OCI-LY7 (cell line): Measurements from ENCODE around the gene JAKMIP2. TPM values are rescaled to one million over a fixed set of nuclear protein-coding genes. Genes with fewer than 3 reads are reported as not detected.

Experiments used
- BruUV-seq: library from RNA; stranded (reverse); fragments of 400-500 nt; replicated peaks from 2 replicates; lab custom pipeline; 2021; lab: Mats Ljungman, UMichigan
- CTCF ChIA-PET: fragments of 300-600 bp; sonication (Branson Sonifier 250); formaldehyde crosslinking; loops from one replicate; lab custom pipeline; 2022; ENCODE audit warnings: antibody characterized with exemption; ENCODE audit not compliant: unreplicated experiment; lab: Charles Lee
- POLR2A ChIA-PET: fragments of 300-600 bp; sonication (Branson Sonifier 250); formaldehyde crosslinking; loops from one replicate; lab custom pipeline; 2022; ENCODE audit warnings: antibody characterized with exemption; lab: Charles Lee
- DNase-seq: peaks from one replicate; pipeline ENCODE4 v3.0.0-alpha.2; 2015; ENCODE audit warnings: low spot score
- H2AFZ ChIP-seq: fragments of 200-600 bp; sonication (generic), shearing (Covaris generic); 2 replicates; pipeline ENCODE4 v1.6.1; 2014; ENCODE audit warnings: mild to moderate bottlenecking, antibody characterized with exemption, low read length, moderate library complexity
- H3K27ac ChIP-seq: fragments of 200-600 bp; sonication (generic); 2 replicates; pipeline ENCODE4 v1.5.1; 2014; ENCODE audit warnings: mixed run types, low read depth, mild to moderate bottlenecking, moderate library complexity, low read length, inconsistent platforms; ENCODE audit not compliant: poor library complexity, severe bottlenecking
- H3K36me3 ChIP-seq: fragments of 200-600 bp; sonication (generic); 2 replicates; pipeline ENCODE4 v1.6.1; 2014; ENCODE audit warnings: mild to moderate bottlenecking, antibody characterized with exemption, low read length, moderate library complexity, mixed read lengths; ENCODE audit not compliant: insufficient read depth
- H3K4me1 ChIP-seq: fragments of 200-600 bp; sonication (generic); 2 replicates; pipeline ENCODE4 v1.5.1; 2014; ENCODE audit warnings: mild to moderate bottlenecking, low read length; ENCODE audit not compliant: insufficient read depth, poor library complexity, severe bottlenecking
- H3K4me2 ChIP-seq: fragments of 200-600 bp; sonication (generic); 2 replicates; pipeline ENCODE4 v1.6.1; 2014; ENCODE audit warnings: mild to moderate bottlenecking, low read length
- H3K4me3 ChIP-seq: fragments of 200-600 bp; sonication (generic); 2 replicates; pipeline ENCODE4 v1.5.1; 2014; ENCODE audit warnings: mild to moderate bottlenecking, low read depth, low read length; ENCODE audit not compliant: poor library complexity, severe bottlenecking
- H3K79me2 ChIP-seq: fragments of 200-600 bp; sonication (generic); 2 replicates; pipeline ENCODE4 v1.6.1; 2016; ENCODE audit warnings: low read depth, mild to moderate bottlenecking, low read length, moderate library complexity, mixed read lengths; ENCODE audit not compliant: insufficient read depth
- H3K9me2 ChIP-seq: fragments of 200-600 bp; sonication (generic); 2 replicates; pipeline ENCODE4 v1.6.1; 2016; ENCODE audit warnings: mild to moderate bottlenecking, low read length, mixed read lengths; ENCODE audit not compliant: insufficient read depth
- H3K9me3 ChIP-seq: fragments of 200-600 bp; sonication (generic); 2 replicates; pipeline ENCODE4 v1.6.1; 2014; ENCODE audit warnings: mild to moderate bottlenecking, mixed run types, low read length, mixed read lengths
- H4K20me1 ChIP-seq: fragments of 200-600 bp; sonication (generic); 2 replicates; pipeline ENCODE4 v1.6.1; 2014; ENCODE audit warnings: mild to moderate bottlenecking, antibody characterized with exemption, low read length, moderate library complexity, mixed read lengths; ENCODE audit not compliant: insufficient read depth
- EZH2phosphoT487 ChIP-seq: fragments of 200-600 bp; sonication (generic); IDR thresholded peaks from 2 replicates; pipeline ENCODE4 v1.6.1; 2018; ENCODE audit warnings: low read depth, borderline replicate concordance, mild to moderate bottlenecking, mixed run types, antibody characterized with exemption, low read length, moderate library complexity, mixed read lengths
- intact Hi-C: fragments of 100-400 bp; cut with micrococcal nuclease; formaldehyde crosslinking; loops from one replicate; pipeline ENCODE4 v1.10.0; 2022; ENCODE audit not compliant: unreplicated experiment
- total RNA-seq, 2 experiments: library from RNA; depleted of rRNA in 1 of 2; stranded (reverse); fragments of >200 nt in 1 of 2; shearing (Covaris generic) in 1 of 2; gene quantifications; 2 replicates each; pipeline ENCODE4 v1.2.3, GENCODE V29; 2014 to 2022
- TF ChIP-seq, protein P1 (sequence below): fragments of 200-600 bp; sonication (generic); conservative IDR thresholded peaks from 2 replicates; pipeline ENCODE4 v1.5.1; 2014; ENCODE audit warnings: mild to moderate bottlenecking, antibody characterized with exemption, low read length, moderate library complexity, mixed read lengths

The JAKMIP2 gene
- total RNA-seq, 2 experiments from 2014 or later = 4.0 to 14.5 TPM

DNA sequence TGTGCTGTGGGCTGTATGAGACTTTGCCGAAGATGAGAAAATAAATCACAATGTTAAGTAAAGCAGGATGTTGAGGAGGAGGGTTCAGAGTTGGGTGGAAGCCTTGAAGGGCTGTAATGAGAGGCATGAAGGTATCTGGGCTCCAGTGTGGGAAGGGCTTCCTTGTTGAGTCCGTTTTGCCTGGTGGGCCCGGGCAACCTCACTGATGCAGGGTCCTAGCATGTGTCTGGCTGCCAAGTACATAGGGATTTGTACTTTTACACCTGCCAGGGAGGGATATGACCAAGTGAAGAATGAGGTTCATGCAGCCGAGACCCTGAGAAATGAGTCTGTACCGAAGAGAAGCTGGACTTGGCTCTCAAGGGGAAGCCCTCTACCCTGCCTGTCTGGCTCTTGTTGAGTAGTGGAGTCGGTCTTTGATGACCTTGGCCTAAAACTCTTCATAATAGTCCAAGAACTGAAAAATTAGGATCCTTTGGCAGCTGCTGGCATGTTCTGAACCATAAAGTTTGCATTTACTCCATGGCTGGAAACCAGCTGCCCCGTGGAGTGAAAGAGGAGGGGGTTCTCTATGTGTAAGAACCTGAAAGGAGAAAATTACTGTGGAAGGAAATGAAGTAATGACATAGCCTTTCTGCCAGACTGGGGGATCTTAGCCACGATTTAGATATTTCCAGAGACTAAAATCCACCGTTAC is 213.7 kb downstream of the JAKMIP2 start:
- Histone ChIP-seq H3K27ac (no peak overlapping the region), H4K20me1 (no peaks in the 10 kb centered on the region), H2AFZ (no peak overlapping the region), H3K4me3 (no peak overlapping the region), H3K79me2 (no peaks in the 10 kb centered on the region), H3K4me2 (no peak overlapping the region), H3K36me3 (no peaks in the 10 kb centered on the region), H3K4me1 (no peaks in the 10 kb centered on the region), H3K9me3 (no peaks in the 10 kb centered on the region), H3K9me2 (no peaks in the 10 kb centered on the region)
- no TSS peak for BruUV-seq
- POLR2A ChIA-PET = no interaction called here
- CTCF ChIA-PET = no interaction called here
- TF ChIP-seq, protein P1, sequence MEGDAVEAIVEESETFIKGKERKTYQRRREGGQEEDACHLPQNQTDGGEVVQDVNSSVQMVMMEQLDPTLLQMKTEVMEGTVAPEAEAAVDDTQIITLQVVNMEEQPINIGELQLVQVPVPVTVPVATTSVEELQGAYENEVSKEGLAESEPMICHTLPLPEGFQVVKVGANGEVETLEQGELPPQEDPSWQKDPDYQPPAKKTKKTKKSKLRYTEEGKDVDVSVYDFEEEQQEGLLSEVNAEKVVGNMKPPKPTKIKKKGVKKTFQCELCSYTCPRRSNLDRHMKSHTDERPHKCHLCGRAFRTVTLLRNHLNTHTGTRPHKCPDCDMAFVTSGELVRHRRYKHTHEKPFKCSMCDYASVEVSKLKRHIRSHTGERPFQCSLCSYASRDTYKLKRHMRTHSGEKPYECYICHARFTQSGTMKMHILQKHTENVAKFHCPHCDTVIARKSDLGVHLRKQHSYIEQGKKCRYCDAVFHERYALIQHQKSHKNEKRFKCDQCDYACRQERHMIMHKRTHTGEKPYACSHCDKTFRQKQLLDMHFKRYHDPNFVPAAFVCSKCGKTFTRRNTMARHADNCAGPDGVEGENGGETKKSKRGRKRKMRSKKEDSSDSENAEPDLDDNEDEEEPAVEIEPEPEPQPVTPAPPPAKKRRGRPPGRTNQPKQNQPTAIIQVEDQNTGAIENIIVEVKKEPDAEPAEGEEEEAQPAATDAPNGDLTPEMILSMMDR = no peak
- TF ChIP-seq EZH2phosphoT487 = no peak
- DNase-seq = no peak
- intact Hi-C loops = no loop called here

DNA sequence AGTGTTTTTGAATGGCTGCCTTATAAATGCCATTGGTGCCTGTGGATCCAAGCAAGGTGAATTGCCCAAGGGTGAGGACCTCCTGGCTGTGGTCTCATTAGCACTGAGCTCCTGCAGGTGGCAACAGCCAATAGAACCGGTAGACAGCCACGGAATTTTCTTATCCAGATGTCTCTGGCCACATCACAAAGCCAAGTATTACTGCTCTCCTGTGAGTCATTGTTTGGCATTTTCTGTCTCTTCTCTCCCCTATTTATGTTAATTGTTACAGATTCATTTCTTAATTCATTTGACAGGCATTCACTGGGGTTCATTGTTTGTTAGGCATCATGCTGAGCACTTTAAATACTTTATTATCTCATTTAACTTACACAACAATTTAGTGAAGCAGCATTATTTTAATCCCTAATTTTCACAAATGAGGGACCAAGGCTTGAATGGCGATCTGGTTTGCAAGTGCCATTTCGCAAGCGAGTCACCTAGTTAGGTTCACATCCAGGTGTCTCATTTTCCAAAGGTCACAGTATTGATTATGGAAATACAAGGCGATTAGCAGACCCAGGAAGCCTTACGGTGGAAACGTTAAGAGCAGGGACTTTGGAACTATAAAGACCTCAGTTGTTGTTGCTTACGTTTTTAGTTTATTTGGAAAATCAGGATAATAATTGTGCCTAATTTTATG is 214.5 kb downstream of the JAKMIP2 start:
- Histone ChIP-seq H3K4me2 (no peak overlapping the region; the same call in 1 of the 2 replicates), H3K9me2 (no peaks in the 10 kb centered on the region), H4K20me1 (no peaks in the 10 kb centered on the region), H3K36me3 (no peaks in the 10 kb centered on the region), H3K9me3 (no peaks in the 10 kb centered on the region), H3K79me2 (no peaks in the 10 kb centered on the region), H2AFZ (no peak overlapping the region), H3K27ac (no peak overlapping the region), H3K4me3 (no peak overlapping the region), H3K4me1 (no peaks in the 10 kb centered on the region)
- DNase-seq = peak; percentile 7
- ChIA-PET POLR2A (interaction anchor here (1.0 kb wide), 1 partner anchor 200 kb away, joined by 3 read pairs; no protein-coding TSS in a partner anchor), CTCF (no interaction called here)
- intact Hi-C loops = no loop called here
- BruUV-seq = no TSS peak
- no peak for TF ChIP-seq EZH2phosphoT487
- TF ChIP-seq, protein P1 = no peak

DNA sequence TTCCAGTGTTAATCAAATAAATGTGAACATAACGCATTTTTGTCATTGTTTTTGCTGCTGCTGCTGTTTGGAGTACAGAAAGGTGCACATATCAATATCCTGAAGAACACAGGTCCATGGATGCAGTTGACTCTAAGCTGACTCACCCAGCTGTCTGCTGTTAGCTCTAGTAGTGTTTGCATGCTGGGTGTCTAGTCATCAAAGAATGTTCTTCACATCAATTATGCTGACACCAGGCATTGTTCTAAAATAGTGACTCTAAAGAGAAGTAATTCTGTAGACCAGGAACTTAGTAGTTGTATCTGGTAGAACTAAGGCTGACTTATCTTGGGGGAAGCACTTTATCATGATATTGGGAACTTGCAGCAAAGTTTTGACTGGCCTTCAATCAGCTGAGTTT is 217.0 kb downstream of the JAKMIP2 start:
- Histone ChIP-seq H3K27ac (no peak overlapping the region), H3K4me2 (no peak overlapping the region), H4K20me1 (no peaks in the 10 kb centered on the region), H2AFZ (no peak overlapping the region), H3K79me2 (no peaks in the 10 kb centered on the region), H3K9me3 (no peaks in the 10 kb centered on the region), H3K4me1 (no peaks in the 10 kb centered on the region), H3K9me2 (no peaks in the 10 kb centered on the region; the same call in 1 of the 2 replicates), H3K4me3 (no peak overlapping the region), H3K36me3 (no peaks in the 10 kb centered on the region)
- TF ChIP-seq EZH2phosphoT487 = no peak
- TF ChIP-seq, protein P1 = no peak
- no TSS peak for BruUV-seq
- no peak for DNase-seq
- ChIA-PET CTCF (no interaction called here), POLR2A (interaction anchor here (1.1 kb wide), 1 partner anchor 33 kb away, joined by 3 read pairs; no protein-coding TSS in a partner anchor)
- intact Hi-C loops = no loop called here
